Suprapubic skin (tissue), 4 donors: ENCODE data around the gene SETX.

Source experiments
- CTCF ChIP-seq, 2 donors: fragments of 200-600 bp in 1 of 2; fragments of 450-650 bp in 1 of 2; sonication (generic) in 1 of 2; IDR thresholded peaks; one replicate each; pipeline ENCODE4 v1.5.1; 2016 to 2019; ENCODE audit warnings: antibody characterized with exemption in 2 of 2, mild to moderate bottlenecking in 1 of 2, moderate library complexity in 1 of 2
- EP300 ChIP-seq: sonication (generic); formaldehyde crosslinking; IDR thresholded peaks from one replicate; pipeline ENCODE4 v1.6.1; 2017; ENCODE audit warnings: antibody characterized with exemption
- POLR2A ChIP-seq, 2 donors: fragments of 450-650 bp; IDR thresholded peaks; one replicate each; pipeline ENCODE4 v1.6.1; 2017; ENCODE audit warnings: antibody characterized with exemption in 2 of 2, mild to moderate bottlenecking in 2 of 2, moderate library complexity in 2 of 2
- POLR2AphosphoS5 ChIP-seq, 3 donors: sonication (generic); formaldehyde crosslinking; IDR thresholded peaks; one replicate each; pipeline ENCODE4 v1.6.1; 2017; ENCODE audit warnings: antibody characterized with exemption in 3 of 3

- TF ChIP-seq CTCF (IDR thresholded peaks at IDR 0.05) (no peak), POLR2AphosphoS5 (IDR thresholded peaks at IDR 0.05) (no peak), POLR2A (IDR thresholded peaks at IDR 0.05) (no peak), EP300 (no peak)
Measured at GRCh38 chr9:132387133-132387532, 32.3 kb upstream of the SETX start.
